Bronchus fibroblast of lung (primary cell): ENCODE data around the gene TESMIN. TPM values are rescaled to one million over a fixed set of nuclear protein-coding genes. Genes with fewer than 3 reads are reported as not detected.

ENCODE experiments used
- total RNA-seq: library from RNA; depleted of rRNA; stranded (reverse); fragments of >200 nt; gene quantifications from 2 replicates; pipeline ENCODE4 v1.2.3, GENCODE V29; 2015

The TESMIN gene
- 3.4 and 4.0 TPM in 2 replicates for total RNA-seq

GRCh38 chr11:68751331-68751856, at the start of gene TESMIN:
Gene TESMIN (minus strand): TSS chr11:68751520. CDS start chr11:68750660, 860 bp downstream.

GRCh38 chr11:68684385-68685356, 66.6 kb downstream of the TESMIN start, which contains the start of gene GAL:
Gene GAL (plus strand): TSS chr11:68684544. CDS start chr11:68684924, 380 bp downstream.

Other genes starting within 250 kb of the TESMIN start
- gene GAL, start 67.0 kb downstream of the TESMIN start, total RNA-seq = 13.1 and 17.3 TPM in 2 replicates
- 5.8 and 5.9 TPM in 2 replicates for gene CPT1A, start 90.4 kb upstream of the TESMIN start, total RNA-seq
- 66.4 and 69.3 TPM in 2 replicates for gene MRPL21, start 152.3 kb upstream of the TESMIN start, total RNA-seq
- 8.4 and 8.5 TPM in 2 replicates for gene IGHMBP2, start 152.4 kb upstream of the TESMIN start, total RNA-seq
- gene MRGPRD, start 229.5 kb upstream of the TESMIN start, total RNA-seq = not detected in 2 replicates